NB4 (cell line): ENCODE measurements around the gene SYNM.
"Not testable (repeated sequence)": the region's sequence is repeated elsewhere in the genome, so short reads cannot be mapped to it uniquely, and the experiment has no call there.

Experiments used
- DNase-seq: peaks from one replicate; pipeline ENCODE4 v3.0.0; 2010; ENCODE audit warnings: low read depth
- H3K4me3 ChIP-seq: one replicate; pipeline ENCODE4 v1.5.1; 2011; ENCODE audit warnings: mild to moderate bottlenecking, low read depth, low read length, moderate library complexity
- MYC ChIP-seq: IDR thresholded peaks from 2 replicates; pipeline ENCODE4 v1.6.1; 2011; ENCODE audit warnings: low read depth, low read length
- POLR2A ChIP-seq: IDR thresholded peaks from 2 replicates; pipeline ENCODE4 v1.6.1; 2011; ENCODE audit warnings: mild to moderate bottlenecking; ENCODE audit not compliant: insufficient read length; ENCODE audit errors: extremely low read depth
- TF ChIP-seq, protein P1 (sequence below): IDR thresholded peaks from 2 replicates; pipeline ENCODE4 v1.6.1; 2011; ENCODE audit warnings: low read depth, low read length
- TF ChIP-seq, protein P2 (sequence below): IDR thresholded peaks from one replicate; pipeline ENCODE4 v1.5.1; 2012; ENCODE audit warnings: low read depth, low read length

Gene SYNM

GRCh38 chr15:99109555-99110021 lies 4.7 kb downstream of the SYNM start:
- H3K4me3 ChIP-seq: no peak overlapping the region

DNA sequence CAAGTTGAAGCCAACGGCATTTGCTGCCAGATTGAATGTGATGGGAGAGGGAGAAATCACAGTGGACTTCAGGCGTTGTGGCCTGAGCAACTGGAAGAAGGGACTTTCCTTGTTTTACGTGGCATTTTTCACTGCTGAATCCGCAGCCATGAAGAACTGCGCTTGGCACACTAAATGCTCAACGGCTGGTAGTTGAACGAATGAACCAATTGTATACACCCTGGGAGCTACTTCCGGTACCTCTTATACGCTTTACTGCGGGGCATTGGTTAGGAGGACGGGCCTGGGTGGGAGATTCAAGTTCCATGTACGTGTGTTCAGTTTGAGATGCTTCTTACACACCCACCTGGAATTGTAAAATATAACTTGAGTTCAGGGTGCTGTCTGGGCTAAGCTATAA lies 5.2 kb downstream of the SYNM start:
- no peak for DNase-seq
- TF ChIP-seq, protein P1, sequence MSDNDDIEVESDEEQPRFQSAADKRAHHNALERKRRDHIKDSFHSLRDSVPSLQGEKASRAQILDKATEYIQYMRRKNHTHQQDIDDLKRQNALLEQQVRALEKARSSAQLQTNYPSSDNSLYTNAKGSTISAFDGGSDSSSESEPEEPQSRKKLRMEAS: no peak
- TF ChIP-seq, protein P2, sequence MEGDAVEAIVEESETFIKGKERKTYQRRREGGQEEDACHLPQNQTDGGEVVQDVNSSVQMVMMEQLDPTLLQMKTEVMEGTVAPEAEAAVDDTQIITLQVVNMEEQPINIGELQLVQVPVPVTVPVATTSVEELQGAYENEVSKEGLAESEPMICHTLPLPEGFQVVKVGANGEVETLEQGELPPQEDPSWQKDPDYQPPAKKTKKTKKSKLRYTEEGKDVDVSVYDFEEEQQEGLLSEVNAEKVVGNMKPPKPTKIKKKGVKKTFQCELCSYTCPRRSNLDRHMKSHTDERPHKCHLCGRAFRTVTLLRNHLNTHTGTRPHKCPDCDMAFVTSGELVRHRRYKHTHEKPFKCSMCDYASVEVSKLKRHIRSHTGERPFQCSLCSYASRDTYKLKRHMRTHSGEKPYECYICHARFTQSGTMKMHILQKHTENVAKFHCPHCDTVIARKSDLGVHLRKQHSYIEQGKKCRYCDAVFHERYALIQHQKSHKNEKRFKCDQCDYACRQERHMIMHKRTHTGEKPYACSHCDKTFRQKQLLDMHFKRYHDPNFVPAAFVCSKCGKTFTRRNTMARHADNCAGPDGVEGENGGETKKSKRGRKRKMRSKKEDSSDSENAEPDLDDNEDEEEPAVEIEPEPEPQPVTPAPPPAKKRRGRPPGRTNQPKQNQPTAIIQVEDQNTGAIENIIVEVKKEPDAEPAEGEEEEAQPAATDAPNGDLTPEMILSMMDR: no peak
- TF ChIP-seq POLR2A: no peak
- TF ChIP-seq MYC: no peak
- no peak overlapping the region for H3K4me3 ChIP-seq

More at GRCh38 chr15:99109555-99110021, 4.7 kb downstream of the SYNM start:
- TF ChIP-seq, protein P2: no peak
- TF ChIP-seq POLR2A (no peak), MYC (no peak)
- TF ChIP-seq, protein P1: no peak
- no peak for DNase-seq

DNA sequence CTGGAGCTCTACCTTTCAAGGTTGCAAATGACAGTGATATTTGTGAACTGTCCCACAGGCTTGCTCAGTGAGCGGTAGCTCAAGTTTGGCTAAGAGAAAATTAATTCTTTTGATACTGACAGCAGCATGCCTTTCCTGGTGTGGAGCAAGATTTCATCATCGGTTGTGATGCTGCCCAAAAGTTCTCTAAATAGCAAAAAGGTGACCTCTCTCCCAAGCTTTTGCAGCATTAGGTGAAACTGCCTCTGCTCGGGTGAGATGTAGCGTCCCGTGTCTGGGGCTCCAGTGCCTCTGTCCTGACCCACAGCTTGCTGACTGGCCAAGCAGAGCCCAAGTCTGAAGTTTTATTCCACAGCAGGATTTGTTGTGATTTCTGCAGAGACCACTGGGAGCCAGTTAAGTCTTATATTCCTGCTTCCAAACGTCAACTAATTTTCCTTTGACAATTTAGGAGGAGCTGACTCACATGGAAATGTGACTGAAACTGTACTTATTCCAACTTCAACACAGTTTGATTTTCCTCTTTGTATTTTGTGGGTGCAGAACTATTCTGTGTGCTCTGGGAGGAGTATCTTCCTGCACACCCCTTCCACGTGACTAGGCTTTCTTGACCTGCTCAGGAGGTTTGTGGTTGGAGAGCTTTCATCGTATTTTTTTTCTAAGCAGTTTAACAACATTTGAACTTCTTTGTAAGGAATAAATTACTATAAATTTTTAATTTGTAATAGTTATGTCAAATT lies 5.9 kb downstream of the SYNM start:
- no peak for DNase-seq
- H3K4me3 ChIP-seq: no peak overlapping the region

GRCh38 chr15:99111641-99112040 lies 6.8 kb downstream of the SYNM start:
- not testable (repeated sequence) for H3K4me3 ChIP-seq, DNase-seq

More for the DNA sequence above, 5.9 kb downstream of the SYNM start:
- TF ChIP-seq, protein P1: no peak
- TF ChIP-seq POLR2A (no peak), MYC (no peak)
- TF ChIP-seq, protein P2: no peak

- TF ChIP-seq, protein P1: no peak
- TF ChIP-seq MYC: no peak
- no peak for TF ChIP-seq POLR2A
- TF ChIP-seq, protein P2: no peak
- no peak for DNase-seq
- H3K4me3 ChIP-seq: no peak overlapping the region
Observed at GRCh38 chr15:99113547-99114271, 8.8 kb downstream of the SYNM start.
